Breast epithelium (tissue), 3 donors: ENCODE data around the gene SPOCK1.

Experiments used
- CTCF ChIP-seq, 3 donors: fragments of 450-650 bp; IDR thresholded peaks; one replicate each; pipeline ENCODE4 v1.5.1; 2016 to 2017; ENCODE audit warnings: antibody characterized with exemption in 3 of 3, mild to moderate bottlenecking in 3 of 3, moderate library complexity in 3 of 3
- POLR2A ChIP-seq: fragments of 450-650 bp; IDR thresholded peaks from one replicate; pipeline ENCODE4 v1.6.1; 2016; ENCODE audit warnings: antibody characterized with exemption, mild to moderate bottlenecking, moderate library complexity
- POLR2AphosphoS5 ChIP-seq, 3 donors: sonication (generic); formaldehyde crosslinking; IDR thresholded peaks; one replicate each; pipeline ENCODE4 v1.6.1; 2017; ENCODE audit warnings: antibody characterized with exemption in 3 of 3

GRCh38 chr5:137294604-137295003 is 204.5 kb downstream of the SPOCK1 start:
- no peak for TF ChIP-seq CTCF (IDR thresholded peaks at IDR 0.05)
- TF ChIP-seq POLR2A, result no peak
- TF ChIP-seq POLR2AphosphoS5 (IDR thresholded peaks at IDR 0.05), result no peak
